GM19463 (cell line): Measurements from ENCODE around the gene DNAJB8.

ENCODE experiments used
- ATAC-seq: cut with Tn5 transposase; IDR thresholded peaks from one replicate; pipeline ENCODE4 v1.9.1; 2021; ENCODE audit warnings: mild to moderate bottlenecking, moderate library complexity; ENCODE audit not compliant: unreplicated experiment

The DNAJB8 gene

GRCh38 chr3:128415200-128415772 is 51.4 kb downstream of the DNAJB8 start:
- no peak for ATAC-seq

GRCh38 chr3:128413413-128414205 is 53.1 kb downstream of the DNAJB8 start:
- no peak for ATAC-seq

GRCh38 chr3:128413003-128413370 is 53.7 kb downstream of the DNAJB8 start:
- ATAC-seq, result no peak
